Measurements from ENCODE around the gene PRMT9. TPM values are rescaled to one million over a fixed set of nuclear protein-coding genes. Genes with fewer than 3 reads are reported as not detected.

PRMT9 gene
- total and polyA plus RNA-seq, 10 of the 15 experiments (the other 5 are each of a cell fraction or from before 2014, with no cell fraction given) = 4.1 to 11.8 (median 7.6) TPM

- TF ChIP-seq REST (IDR thresholded peaks at IDR 0.05; ENCODE audit: low read depth, low read length) (no peak), ASH2L (IDR thresholded peaks at IDR 0.05; ENCODE audit: borderline replicate concordance, low read depth) (0 out of 2 replicates have a peak, but pooled peaks have one; percentile 60), ZNF384 (IDR thresholded peaks at IDR 0.05; ENCODE audit: borderline replicate concordance, low read depth, low read length) (no peak), FOXK2 (IDR thresholded peaks at IDR 0.05) (no peak), RFX5 (IDR thresholded peaks at IDR 0.05; ENCODE audit: low read depth, low read length) (0 out of 2 replicates have a peak, but pooled peaks have one; percentile 40), CEBPB (IDR thresholded peaks at IDR 0.05; ENCODE audit: borderline replicate concordance in 1 of 2, low read depth in 2 of 2, low read length in 2 of 2) (0 out of 4 replicates have a peak, but pooled peaks of 1 of the 2 experiments have one; percentile 21), IRF4 (IDR thresholded peaks at IDR 0.05; ENCODE audit: low read depth, low read length) (no peak), BHLHE40 (IDR thresholded peaks at IDR 0.05; ENCODE audit: borderline replicate concordance in 1 of 2, low read depth in 2 of 2, low read length in 1 of 2) (peak; percentile 88 to 91), SPI1 (IDR thresholded peaks at IDR 0.05; ENCODE audit: borderline replicate concordance, insufficient read depth, low read depth, low read length) (peak; percentile 57; the same call in 1 of the 2 replicates), ATF7 (IDR thresholded peaks at IDR 0.05; ENCODE audit: low read depth) (0 out of 2 replicates have a peak, but pooled peaks have one; percentile 53), ZNF687 (IDR thresholded peaks at IDR 0.05) (peak; percentile 42; the same call in 1 of the 2 replicates), CREB1 (IDR thresholded peaks at IDR 0.05; ENCODE audit: low read depth) (peak; percentile 70), EP300 (IDR thresholded peaks at IDR 0.05; ENCODE audit: borderline replicate concordance in 1 of 2, control insufficient read depth in 1 of 2, low read depth in 2 of 2, low read length in 2 of 2) (peak in 1 of 2 experiments; percentile 14; a peak in 1 of 4 replicates), BCLAF1 (IDR thresholded peaks at IDR 0.05) (no peak), MYB (IDR thresholded peaks at IDR 0.05; ENCODE audit: borderline replicate concordance, low read depth, low read length) (no peak), ELK1 (IDR thresholded peaks at IDR 0.05; ENCODE audit: low read depth, low read length) (peak; percentile 98), PAX8 (IDR thresholded peaks at IDR 0.05) (no peak)
These were observed 66.7 kb downstream of the PRMT9 start, which contains the start of gene TMEM184C (continued) for GRCh38 chr4:147617173-147617840.

Measured in GM12878 (cell line).